MM.1S (cell line): ENCODE data around the gene PDZK1.
"Not testable (repeated sequence)": the region's sequence is repeated elsewhere in the genome, so short reads cannot be mapped to it uniquely, and the experiment has no call there.

ENCODE experiments used
- DNase-seq: peaks from one replicate; pipeline ENCODE4 v3.0.0-alpha.2; 2015
- H2AFZ ChIP-seq: fragments of 300-600 bp; sonication (generic); 2 replicates; pipeline ENCODE4 v1.6.0; 2016; ENCODE audit warnings: antibody characterized with exemption, low read length
- H3F3A ChIP-seq: fragments of 300-600 bp; sonication (generic); 2 replicates; pipeline ENCODE4 v1.6.1; 2016; ENCODE audit warnings: mild to moderate bottlenecking, antibody characterized with exemption, low read length, moderate library complexity, mixed read lengths; ENCODE audit not compliant: insufficient read depth
- H3K27ac ChIP-seq: fragments of 300-600 bp; sonication (generic); 2 replicates; pipeline ENCODE4 v1.5.1; 2016; ENCODE audit warnings: mild to moderate bottlenecking, low read length
- H3K27me3 ChIP-seq: fragments of 300-600 bp; sonication (generic); replicated peaks from 2 replicates; pipeline ENCODE4 v1.6.0; 2016; ENCODE audit warnings: low read length; ENCODE audit not compliant: insufficient read depth
- H3K36me3 ChIP-seq: fragments of 300-600 bp; sonication (generic); replicated peaks from 2 replicates; pipeline ENCODE4 v1.6.1; 2016; ENCODE audit warnings: mild to moderate bottlenecking, low read length, mixed read lengths; ENCODE audit not compliant: insufficient read depth
- H3K4me1 ChIP-seq: fragments of 300-600 bp; sonication (generic); 2 replicates; pipeline ENCODE4 v1.6.1; 2016; ENCODE audit warnings: low read length, mixed read lengths
- H3K4me2 ChIP-seq: fragments of 300-600 bp; sonication (generic); 2 replicates; pipeline ENCODE4 v1.6.0; 2016; ENCODE audit warnings: low read depth, low read length
- H3K4me3 ChIP-seq: fragments of 300-600 bp; sonication (generic); 2 replicates; pipeline ENCODE4 v1.5.1; 2016; ENCODE audit warnings: low read length, mixed read lengths
- H3K79me2 ChIP-seq: fragments of 300-600 bp; sonication (generic); 2 replicates; pipeline ENCODE4 v1.6.1; 2016; ENCODE audit warnings: mixed run types, low read length, mixed read lengths
- H3K9ac ChIP-seq: fragments of 300-600 bp; sonication (generic); 2 replicates; pipeline ENCODE4 v1.6.1; 2016; ENCODE audit warnings: low read length, mixed read lengths
- H3K9me2 ChIP-seq: fragments of 300-600 bp; sonication (generic); replicated peaks from 2 replicates; pipeline ENCODE4 v1.6.1; 2016; ENCODE audit warnings: mild to moderate bottlenecking, low read length, mixed read lengths; ENCODE audit not compliant: insufficient read depth
- H3K9me3 ChIP-seq: fragments of 300-600 bp; sonication (generic); replicated peaks from 2 replicates; pipeline ENCODE4 v1.6.1; 2016; ENCODE audit warnings: mild to moderate bottlenecking, low read length, mixed read lengths; ENCODE audit not compliant: insufficient read depth
- H4K20me1 ChIP-seq: fragments of 300-600 bp; sonication (generic); 2 replicates; pipeline ENCODE4 v1.6.1; 2016; ENCODE audit warnings: mild to moderate bottlenecking, low read length, moderate library complexity, mixed read lengths; ENCODE audit not compliant: insufficient read depth
- CTCF ChIP-seq: fragments of 300-600 bp; sonication (generic); IDR thresholded peaks from 2 replicates; pipeline ENCODE4 v1.5.1; 2016; ENCODE audit warnings: antibody characterized with exemption, low read length, mixed read lengths
- EZH2 ChIP-seq: fragments of 300-600 bp; sonication (generic); optimal IDR thresholded peaks from 2 replicates; pipeline ENCODE3; 2017; ENCODE audit warnings: low read depth, mild to moderate bottlenecking, antibody characterized with exemption, low read length, mixed read lengths
- EZH2phosphoT487 ChIP-seq: fragments of 300-600 bp; sonication (generic); IDR thresholded peaks from 2 replicates; pipeline ENCODE4 v1.6.1; 2018; ENCODE audit warnings: antibody characterized with exemption, low read length

PDZK1 gene

GRCh38 chr1:145688924-145689323 is 18.2 kb downstream of the PDZK1 start:
- Histone ChIP-seq H3K9ac (no peak overlapping the region), H3K9me2 (no peaks in the 10 kb centered on the region), H4K20me1 (no peaks in the 10 kb centered on the region), H3K27me3 (no peaks in the 10 kb centered on the region), H3K4me2 (no peak overlapping the region), H3F3A (peaks cover 21% of the 10 kb centered on the region), H3K27ac (no peak overlapping the region), H3K9me3 (no peaks in the 10 kb centered on the region), H2AFZ (no peak overlapping the region), H3K79me2 (no peaks in the 10 kb centered on the region), H3K36me3 (no peaks in the 10 kb centered on the region), H3K4me3 (no peak overlapping the region), H3K4me1 (peaks cover 27% of the 10 kb centered on the region)
- DNase-seq = no peak
- TF ChIP-seq CTCF (no peak), EZH2phosphoT487 (no peak), EZH2 (no peak)

GRCh38 chr1:145688328-145688727 is 18.8 kb downstream of the PDZK1 start:
- no peak overlapping the region for H3K27ac ChIP-seq

DNA sequence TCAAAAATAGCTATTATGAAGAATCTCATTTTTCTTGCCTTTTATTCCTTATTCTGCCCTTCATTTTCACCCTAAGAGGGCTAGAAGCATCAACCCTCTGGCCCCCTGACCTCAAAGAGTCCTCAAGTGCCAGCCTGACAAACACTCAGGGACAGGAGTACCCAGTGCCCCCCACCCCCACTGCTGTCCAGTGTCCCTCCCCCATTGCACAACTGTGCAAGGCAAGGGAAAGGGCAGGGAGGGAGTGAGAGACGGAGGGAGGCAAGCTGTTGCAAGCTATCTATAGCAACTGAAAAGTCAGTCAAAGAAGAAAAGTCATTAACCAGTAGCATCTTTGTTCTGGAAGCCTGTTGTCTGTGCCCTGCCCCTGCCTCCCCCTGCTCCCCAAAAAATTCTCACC is 21.1 kb downstream of the PDZK1 start:
- H3K4me3 ChIP-seq, H3K9ac ChIP-seq, H3K9me3 ChIP-seq, H3K9me2 ChIP-seq, H3K79me2 ChIP-seq, H3K27me3 ChIP-seq, DNase-seq, H3K4me2 ChIP-seq, H3K27ac ChIP-seq, H3K36me3 ChIP-seq, H4K20me1 ChIP-seq, H2AFZ ChIP-seq: not testable (repeated sequence)
- Histone ChIP-seq H3K4me1 (peaks cover 20% of the 10 kb centered on the region), H3F3A (peaks cover 19% of the 10 kb centered on the region)

More at GRCh38 chr1:145688328-145688727, 18.8 kb downstream of the PDZK1 start:
- Histone ChIP-seq H3K27me3 (no peaks in the 10 kb centered on the region), H2AFZ (no peak overlapping the region), H3F3A (peaks cover 21% of the 10 kb centered on the region), H3K4me1 (peaks cover 27% of the 10 kb centered on the region), H3K4me3 (no peak overlapping the region), H3K36me3 (no peaks in the 10 kb centered on the region), H3K9ac (no peak overlapping the region), H3K79me2 (no peaks in the 10 kb centered on the region), H3K4me2 (no peak overlapping the region), H4K20me1 (no peaks in the 10 kb centered on the region), H3K9me2 (no peaks in the 10 kb centered on the region), H3K9me3 (no peaks in the 10 kb centered on the region)
- TF ChIP-seq EZH2phosphoT487 (no peak), CTCF (no peak), EZH2 (no peak)
- DNase-seq = no peak

DNA sequence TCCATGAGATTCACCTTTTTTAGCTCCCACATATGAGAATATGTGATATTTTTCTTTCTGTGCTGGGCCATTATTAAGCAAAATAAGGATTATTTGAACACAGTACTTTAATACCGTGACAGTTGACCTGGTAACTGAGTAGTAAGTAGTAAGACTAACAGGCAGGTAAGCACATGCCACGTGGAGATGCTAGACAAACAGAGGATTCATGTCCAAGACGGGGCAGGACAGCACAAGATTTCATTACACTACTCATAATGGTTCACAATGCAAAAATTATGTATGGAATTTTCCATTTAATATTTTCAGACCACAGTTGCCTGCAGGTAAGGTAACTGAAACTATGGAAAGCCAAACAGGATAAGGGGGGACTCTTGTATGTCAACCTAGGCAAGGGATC is 22.3 kb downstream of the PDZK1 start:
- H4K20me1 ChIP-seq, H3K4me3 ChIP-seq, H3K9ac ChIP-seq, H3K4me1 ChIP-seq, H3F3A ChIP-seq, H3K27ac ChIP-seq, H3K79me2 ChIP-seq, H3K9me3 ChIP-seq, H3K36me3 ChIP-seq, H3K4me2 ChIP-seq, H2AFZ ChIP-seq, H3K27me3 ChIP-seq, DNase-seq, H3K9me2 ChIP-seq: not testable (repeated sequence)

DNA sequence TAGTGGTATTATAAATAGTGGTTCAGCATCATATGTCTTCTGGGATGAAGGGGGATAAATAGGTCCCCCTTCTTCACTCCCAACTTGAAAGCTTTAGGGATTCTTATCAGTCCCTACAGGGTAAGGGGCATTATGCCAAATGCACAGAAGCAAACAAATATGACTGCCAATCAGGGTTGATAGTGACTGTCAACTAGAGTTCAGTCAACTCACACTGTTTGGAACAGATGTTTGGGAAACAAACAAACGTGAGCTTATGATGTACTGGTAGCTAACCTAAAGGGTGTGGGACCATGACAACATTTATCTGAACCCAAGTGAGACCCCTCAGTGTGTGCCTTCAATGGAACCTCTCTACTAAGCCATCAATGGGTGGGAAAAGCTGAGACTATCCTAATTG is 34.0 kb downstream of the PDZK1 start:
- not testable (repeated sequence) for H3K36me3 ChIP-seq, H3K27ac ChIP-seq, DNase-seq

DNA sequence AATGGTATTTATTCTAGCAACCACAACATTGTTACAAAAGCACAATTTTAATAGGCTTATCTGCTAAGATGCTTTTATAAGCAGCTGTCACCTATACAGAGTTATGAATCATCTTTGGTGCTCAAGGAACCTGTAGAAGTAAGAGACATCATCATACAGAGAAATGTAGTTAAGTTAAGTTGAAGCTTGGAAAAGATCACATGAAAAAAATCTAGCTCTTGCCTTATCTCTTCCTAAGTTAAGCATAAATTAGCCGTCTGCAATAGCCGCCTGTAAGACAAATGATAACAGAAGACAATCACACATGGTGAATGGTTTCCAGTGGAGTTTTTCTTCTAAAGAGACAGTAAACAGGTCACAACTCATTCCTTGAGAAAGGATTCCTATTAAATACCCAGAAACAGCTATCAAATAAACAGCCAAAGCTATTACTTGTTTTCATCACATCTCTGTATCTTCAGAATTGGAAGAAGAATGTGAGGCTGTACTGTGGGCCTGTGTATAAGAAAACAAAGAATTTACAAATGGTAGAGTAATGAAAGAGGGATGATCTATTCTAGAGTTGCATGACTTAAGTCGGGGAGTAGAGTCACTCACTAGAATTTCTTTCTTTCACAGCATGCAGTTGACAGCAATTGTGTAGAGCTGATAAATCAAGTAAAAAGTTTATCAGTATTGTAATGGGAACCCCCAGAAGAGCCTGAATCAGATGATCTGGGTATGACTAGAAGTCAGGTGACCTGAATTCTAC is 36.0 kb downstream of the PDZK1 start:
- not testable (repeated sequence) for H3K4me3 ChIP-seq, H3K27ac ChIP-seq, H3K4me1 ChIP-seq, H3K4me2 ChIP-seq, H3K27me3 ChIP-seq, H4K20me1 ChIP-seq, H3K36me3 ChIP-seq, H3F3A ChIP-seq, H3K79me2 ChIP-seq, H2AFZ ChIP-seq, H3K9ac ChIP-seq, H3K9me3 ChIP-seq, DNase-seq, H3K9me2 ChIP-seq

More for the DNA sequence above, 34.0 kb downstream of the PDZK1 start:
- not testable (repeated sequence) for H3K79me2 ChIP-seq, H2AFZ ChIP-seq, H4K20me1 ChIP-seq, H3K4me3 ChIP-seq, H3K9ac ChIP-seq, H3F3A ChIP-seq, H3K27me3 ChIP-seq, H3K4me1 ChIP-seq, H3K9me2 ChIP-seq, H3K9me3 ChIP-seq, H3K4me2 ChIP-seq
